CD4-positive, alpha-beta T cell treated with Interleukin-10 for 1 hour (primary cell): ENCODE data around the gene METTL16.

Experiments
- DNase-seq: peaks from one replicate; pipeline ENCODE4 v3.0.0-alpha.2; 2020

The METTL16 gene

DNA sequence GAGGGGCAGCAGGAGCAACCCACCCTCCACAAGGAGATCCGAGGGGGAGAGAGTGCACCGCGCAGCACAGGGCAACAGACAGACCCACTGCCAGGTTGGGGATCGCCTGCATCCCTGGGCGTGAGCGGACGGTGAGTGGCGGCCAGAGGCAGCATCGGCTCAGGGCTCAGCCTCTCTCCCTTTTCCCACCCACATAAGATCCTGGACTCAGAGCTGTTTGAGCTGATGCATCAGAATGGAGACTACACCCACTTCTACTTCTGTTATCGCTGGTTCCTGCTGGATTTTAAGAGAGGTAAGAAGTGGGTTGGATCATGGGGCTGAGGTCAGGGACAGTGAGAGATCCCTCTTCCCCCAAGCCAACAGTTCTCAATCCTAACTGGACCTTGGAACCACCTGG, 134.0 kb downstream of the METTL16 start:
- no peak for DNase-seq

DNA sequence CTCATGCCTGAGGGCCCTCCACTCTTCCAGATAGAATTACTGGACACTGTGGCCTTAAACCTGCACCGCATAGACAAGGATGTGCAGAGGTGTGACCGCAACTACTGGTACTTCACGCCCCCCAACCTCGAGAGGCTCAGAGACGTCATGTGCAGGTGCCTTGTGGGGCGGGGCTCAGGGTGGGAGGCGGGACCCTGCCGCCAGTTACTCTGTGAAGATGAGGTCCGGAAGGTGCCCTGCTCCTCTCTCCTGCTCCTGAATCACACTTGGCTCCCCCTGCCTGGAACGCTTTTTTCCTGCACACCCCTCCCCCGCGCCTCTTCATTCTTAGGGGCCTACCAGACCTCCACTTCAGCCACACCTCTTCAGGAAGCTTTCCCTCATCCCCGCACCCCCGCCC, 135.6 kb downstream of the METTL16 start:
- DNase-seq, result no peak

DNA sequence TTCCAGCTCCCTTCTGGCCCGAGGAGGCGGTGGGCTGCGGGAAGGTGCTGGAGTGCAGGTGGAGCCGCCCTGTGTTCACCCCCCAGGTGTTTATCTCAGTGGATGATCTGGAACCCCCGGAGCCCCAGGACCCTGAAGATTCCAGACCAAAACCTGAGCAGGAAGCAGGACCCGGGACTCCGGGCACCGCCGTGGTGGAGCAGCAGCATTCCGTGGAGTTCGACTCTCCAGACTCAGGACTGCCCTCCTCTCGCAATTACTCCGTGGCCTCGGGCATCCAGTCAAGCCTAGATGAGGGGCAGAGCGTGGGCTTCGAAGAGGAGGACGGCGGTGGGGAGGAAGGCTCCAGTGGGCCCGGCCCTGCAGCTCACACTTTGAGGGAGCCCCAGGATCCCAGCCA, 136.3 kb downstream of the METTL16 start:
- no peak for DNase-seq

DNA sequence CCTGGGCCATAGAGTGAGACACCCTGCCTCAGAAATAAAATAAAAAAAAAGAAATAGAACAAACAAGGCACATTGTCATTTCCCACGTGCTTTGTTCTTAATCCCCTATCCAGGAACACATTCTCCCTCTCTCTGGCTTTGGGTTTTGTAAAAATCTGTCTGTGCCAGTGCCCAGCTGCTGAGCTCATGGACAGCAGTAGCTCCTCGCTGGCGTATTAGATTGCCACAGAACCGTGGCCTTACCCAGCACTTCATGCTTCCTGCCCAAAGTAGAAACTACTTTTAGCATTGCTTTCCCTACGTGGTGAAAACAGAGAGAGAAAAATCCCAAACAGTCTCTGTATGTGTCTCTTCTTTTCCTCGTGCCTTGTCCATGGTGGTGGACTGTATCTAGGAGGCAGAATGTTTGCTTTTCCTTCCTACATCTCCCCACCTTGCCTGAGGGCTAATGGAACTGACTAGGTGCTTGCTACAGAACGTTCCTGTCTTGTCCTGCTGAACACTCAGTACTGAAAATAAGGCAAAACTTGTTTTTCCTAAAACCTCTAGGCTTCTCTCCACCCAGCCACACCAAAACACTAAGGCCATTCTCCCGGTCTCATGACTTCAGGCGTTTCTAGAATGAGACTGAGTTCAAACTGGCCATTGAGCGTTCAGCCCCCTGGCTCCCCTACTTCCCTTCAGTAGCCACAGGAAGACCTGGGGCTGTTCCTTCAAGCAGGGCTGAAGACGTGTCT, 137.0 kb downstream of the METTL16 start:
- no peak for DNase-seq

DNA sequence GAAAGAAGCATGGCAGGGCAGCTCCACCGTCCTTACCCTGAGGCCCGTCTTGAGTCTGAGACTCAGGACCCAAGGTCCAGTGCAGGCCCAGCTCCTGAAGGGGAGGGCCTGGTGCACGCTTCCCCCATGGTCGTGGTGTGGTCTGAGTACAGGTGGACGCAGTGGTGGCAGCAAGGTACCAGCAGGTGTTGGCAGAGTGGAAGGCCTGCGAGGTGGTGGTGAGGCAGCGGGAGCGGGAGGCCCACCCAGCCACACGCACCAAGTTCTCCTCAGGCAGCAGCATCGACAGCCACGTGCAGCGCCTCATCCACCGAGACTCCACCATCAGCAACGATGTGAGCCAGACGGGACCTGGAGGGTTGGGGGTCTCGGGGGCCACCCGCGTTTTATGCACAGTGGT, 138.5 kb downstream of the METTL16 start:
- DNase-seq, result no peak

DNA sequence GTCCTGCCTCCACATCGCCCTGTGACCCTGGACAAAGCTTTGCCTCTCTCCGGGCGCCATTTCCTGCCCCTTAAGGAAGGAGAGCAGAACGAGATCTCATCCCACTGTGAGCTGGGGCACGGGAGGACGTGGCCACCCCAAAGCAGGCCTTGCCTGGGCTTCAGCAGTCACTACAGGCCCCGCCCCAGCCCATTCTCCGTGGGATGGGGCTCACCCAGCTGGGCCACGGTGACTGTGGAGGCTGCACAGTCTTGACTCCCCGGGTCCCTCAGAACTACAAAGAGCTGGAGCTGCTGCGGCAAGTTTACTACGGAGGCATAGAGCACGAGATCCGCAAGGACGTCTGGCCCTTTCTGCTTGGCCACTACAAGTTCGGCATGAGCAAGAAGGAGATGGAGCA, 139.0 kb downstream of the METTL16 start:
- no peak for DNase-seq

DNA sequence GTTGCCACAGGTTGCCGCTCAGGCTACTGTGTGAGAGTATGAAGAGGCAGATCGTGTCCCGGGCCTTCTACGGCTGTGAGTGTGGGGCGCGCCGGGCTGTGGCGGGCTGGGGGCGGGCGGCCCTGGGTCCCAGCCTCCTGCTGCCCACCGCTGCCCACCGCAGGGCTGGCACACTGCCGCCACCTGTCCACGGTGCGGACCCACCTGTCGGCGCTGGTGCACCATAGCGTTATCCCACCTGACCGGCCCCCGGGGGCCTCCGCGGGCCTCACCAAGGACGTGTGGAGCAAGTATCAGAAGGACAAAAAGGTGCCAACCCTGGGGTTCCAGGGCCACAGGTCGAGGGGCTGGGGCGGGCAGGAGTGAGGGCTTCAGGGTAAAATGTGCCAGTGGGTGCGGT, 139.5 kb downstream of the METTL16 start:
- DNase-seq, result no peak

DNA sequence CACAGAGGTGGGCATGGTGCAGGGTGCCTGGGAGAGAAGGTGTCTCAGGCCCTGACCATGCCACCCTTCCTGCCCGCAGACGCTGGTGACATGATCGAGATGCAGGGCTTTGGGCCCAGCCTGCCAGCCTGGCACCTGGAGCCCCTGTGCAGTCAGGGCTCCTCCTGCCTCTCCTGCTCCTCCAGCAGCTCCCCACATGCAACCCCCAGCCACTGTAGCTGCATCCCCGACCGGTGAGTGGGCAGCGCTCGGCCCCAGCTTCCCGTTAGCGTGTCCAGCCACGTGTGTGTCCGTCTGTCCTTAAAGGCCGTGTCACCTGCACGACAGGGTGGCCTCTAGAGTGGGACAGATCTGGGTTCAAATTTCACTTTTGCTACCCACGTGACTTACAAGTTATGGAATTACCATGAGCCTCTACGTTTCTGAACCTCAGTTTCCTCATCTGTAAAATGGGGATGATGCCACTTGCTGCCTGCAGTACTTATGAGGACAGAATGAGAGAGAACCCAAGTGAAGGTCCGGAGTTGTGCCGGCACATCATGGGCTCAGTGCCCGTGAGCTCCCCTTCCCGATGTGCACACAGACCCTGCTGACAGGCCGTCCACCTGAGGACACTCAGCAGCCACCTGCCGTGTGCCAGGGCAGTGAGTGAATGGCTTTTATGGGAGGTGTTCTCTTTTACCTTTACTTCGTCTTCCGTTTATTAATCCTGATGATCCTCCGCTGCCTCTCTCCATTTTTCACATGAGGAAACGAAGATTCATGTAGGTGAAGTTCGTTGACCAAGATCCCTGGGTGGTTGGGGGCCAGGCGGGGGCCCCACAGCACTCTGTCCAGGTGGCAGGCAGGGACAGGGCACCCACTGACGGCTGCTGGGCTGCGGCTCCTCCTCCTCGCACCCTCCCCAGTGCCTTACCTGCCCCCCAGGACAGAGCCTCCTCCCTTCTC, 140.2 kb downstream of the METTL16 start:
- DNase-seq, result no peak

DNA sequence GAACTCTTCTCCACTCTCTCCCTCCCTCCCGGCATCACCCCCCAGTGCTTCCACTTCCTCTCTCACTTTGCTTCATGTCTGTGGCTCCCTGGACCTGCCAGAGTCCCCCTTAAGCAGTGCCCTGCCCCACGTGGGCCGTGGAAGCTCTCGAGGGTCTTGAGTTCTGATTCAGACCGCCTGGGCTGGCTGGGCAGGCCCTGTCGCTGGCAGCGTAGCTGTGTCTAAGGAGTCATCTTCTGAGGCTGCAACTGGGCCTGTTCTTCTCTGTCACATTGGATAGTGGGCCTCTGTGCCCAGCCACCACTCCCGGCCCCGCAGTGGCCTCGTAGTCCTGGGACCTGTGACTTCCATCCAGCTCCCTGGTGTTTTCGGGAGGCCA, 141.5 kb downstream of the METTL16 start:
- DNase-seq, result no peak

DNA sequence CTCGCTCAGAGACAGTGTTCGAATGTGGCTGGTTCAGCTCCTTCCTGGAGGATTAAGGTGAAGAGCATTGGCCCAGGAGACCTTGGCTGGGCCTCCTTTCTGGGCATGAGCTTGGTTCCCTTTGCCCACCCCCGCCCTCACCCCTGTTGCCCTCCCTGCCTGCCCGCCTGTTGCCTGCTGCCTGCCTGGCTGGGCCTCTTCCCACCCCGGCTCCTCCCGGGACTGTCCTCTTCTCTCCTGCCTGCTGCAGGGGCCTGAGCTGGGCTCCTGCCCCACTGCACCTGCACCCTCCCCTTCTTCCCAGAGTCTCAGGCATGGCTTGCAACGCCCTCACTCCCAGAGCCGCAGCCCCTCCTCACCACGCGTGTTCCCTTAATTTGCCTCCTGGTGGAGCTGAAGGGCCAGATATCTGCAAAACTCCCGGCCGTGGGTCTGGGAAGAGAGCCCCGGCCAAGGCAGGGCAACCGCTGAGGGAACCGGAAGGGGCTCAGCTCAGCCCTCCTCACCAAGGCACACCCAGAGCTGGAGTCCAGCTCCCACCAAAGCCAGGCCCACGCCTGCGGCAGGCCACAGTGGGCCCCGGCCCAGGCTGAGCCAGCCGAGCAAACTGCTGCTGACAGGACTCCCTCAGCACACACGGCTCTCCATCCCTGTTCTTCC, 142.0 kb downstream of the METTL16 start:
- no peak for DNase-seq

DNA sequence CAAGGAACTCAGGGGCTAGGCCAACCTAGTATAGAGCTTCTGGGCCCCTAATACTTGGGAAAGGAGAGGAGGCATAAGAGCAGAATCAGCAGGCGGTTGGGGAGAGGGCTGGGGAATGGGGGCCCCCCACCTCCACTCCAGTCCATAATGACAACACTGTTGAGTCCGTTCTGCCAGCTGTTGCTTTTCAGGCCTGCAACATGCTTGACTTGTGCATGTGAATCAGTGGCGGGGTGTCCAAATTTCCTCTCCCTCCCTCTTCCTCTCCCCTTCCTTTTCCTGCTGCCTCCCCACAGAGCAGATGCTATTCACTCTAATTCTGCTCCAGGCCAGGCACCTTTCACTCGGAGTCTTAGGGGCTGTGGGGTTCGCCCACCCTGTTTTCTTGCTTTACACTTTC, 142.6 kb downstream of the METTL16 start:
- DNase-seq, result no peak

DNA sequence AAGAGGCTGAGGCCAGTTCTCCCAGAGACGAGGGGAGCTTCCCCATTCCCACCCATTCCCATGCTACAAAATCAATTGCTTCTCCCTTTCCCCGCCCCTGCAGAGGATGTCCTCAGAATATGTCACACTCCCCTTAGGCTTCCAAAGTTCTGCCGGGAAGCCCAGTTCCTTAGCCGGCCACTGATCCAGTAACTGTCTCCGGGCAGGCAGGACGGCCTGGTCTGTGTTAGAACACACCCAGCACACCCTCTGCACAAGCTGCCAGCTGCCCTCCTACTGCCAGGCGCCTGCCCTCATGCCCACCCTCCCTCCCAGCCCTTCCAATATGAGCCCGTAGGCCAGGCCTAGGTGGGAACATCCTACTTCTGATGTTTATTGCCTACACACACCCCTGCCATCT, 143.3 kb downstream of the METTL16 start:
- no peak for DNase-seq

DNA sequence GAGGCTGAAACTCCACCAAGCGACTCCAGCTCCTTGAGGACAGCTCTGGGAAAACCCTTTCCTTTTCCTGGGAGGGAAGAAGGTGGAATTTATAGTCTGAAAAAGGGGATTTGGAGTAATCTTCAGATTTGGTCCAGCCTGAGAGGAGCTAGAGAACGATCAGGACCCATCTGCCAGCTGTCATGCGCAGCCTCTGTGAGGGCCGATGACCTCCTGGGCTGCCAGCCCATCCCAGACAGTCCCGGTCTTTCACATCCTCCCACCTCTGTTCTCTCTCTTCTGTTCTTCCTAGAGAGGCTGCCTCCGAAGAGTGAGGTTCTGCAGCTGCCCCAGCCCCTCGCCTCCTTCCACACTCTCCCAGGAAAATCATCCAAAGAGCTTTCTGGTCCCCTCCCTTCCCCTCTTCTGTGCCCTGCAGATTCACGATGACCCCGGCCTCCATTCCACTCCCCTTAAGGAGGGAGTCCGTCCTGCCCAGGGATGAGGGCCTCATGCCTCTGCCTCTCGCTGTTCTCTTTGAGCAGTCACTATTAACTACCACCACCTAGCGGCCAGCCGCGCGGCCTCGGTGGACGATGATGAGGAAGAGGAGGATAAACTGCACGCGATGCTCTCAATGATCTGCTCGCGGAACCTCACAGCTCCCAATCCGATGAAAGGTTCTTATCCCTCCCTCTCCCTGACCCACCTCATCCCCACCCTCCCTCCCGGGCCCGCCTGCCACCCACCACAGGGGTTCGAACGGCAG, 144.8 kb downstream of the METTL16 start:
- no peak for DNase-seq
